ENCODE data around the gene SLC39A9. TPM values are rescaled to one million over a fixed set of nuclear protein-coding genes. Genes with fewer than 3 reads are reported as not detected.
A peak's percentile ranks its signal among the peaks of the same experiment; 100 is the strongest.

SLC39A9 gene
- total RNA-seq, 2 donors from 2014 or later = 43.9 to 61.1 TPM

- Mint-ChIP-seq H3K27ac (no peak overlapping the region), H3K4me1 (peaks cover 11% of the 10 kb centered on the region), H3K9me3 (no peaks in the 10 kb centered on the region), H3K36me3 (ENCODE audit: low read depth) (peaks cover 88% of the 10 kb centered on the region), H3K27me3 (no peaks in the 10 kb centered on the region), H3K4me3 (no peak overlapping the region)
- no peak for ATAC-seq (replicated peaks)
These were observed 29.1 kb downstream of the SLC39A9 start for GRCh38 chr14:69427596-69427995.

GRCh38 chr14:69428289-69428998 lies 30.0 kb downstream of the SLC39A9 start:
- Mint-ChIP-seq H3K27ac (no peak overlapping the region), H3K27me3 (no peaks in the 10 kb centered on the region), H3K9me3 (no peaks in the 10 kb centered on the region), H3K4me1 (peaks cover 11% of the 10 kb centered on the region), H3K4me3 (no peak overlapping the region), H3K36me3 (ENCODE audit: low read depth) (peaks cover 84% of the 10 kb centered on the region)
- no peak for ATAC-seq (replicated peaks)

DNA sequence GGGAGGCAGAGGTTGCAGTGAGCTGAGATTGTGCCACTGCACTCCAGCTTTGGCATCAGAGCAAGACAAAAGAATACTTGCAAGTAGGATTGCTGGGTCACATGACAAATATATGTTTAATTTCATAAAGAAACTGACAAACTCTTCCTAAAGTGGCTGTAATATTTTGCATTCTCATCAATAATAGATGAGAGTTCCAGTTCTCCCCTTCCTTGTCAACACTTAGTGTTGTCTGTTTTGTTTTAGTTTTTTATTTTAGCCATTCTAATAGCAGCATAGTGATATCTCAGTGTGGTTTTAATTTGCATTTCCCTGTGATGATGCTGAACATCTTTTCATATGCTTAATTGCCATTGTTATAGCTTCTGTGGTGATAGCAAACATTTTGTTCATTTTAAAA lies 31.2 kb downstream of the SLC39A9 start:
- Mint-ChIP-seq H3K36me3 (ENCODE audit: low read depth) (peaks cover 73% of the 10 kb centered on the region), H3K27ac (peak overlapping the region; percentile 32), H3K27me3 (no peaks in the 10 kb centered on the region), H3K9me3 (no peaks in the 10 kb centered on the region), H3K4me3 (no peak overlapping the region), H3K4me1 (peaks cover 12% of the 10 kb centered on the region)
- ATAC-seq (replicated peaks) = no peak

DNA sequence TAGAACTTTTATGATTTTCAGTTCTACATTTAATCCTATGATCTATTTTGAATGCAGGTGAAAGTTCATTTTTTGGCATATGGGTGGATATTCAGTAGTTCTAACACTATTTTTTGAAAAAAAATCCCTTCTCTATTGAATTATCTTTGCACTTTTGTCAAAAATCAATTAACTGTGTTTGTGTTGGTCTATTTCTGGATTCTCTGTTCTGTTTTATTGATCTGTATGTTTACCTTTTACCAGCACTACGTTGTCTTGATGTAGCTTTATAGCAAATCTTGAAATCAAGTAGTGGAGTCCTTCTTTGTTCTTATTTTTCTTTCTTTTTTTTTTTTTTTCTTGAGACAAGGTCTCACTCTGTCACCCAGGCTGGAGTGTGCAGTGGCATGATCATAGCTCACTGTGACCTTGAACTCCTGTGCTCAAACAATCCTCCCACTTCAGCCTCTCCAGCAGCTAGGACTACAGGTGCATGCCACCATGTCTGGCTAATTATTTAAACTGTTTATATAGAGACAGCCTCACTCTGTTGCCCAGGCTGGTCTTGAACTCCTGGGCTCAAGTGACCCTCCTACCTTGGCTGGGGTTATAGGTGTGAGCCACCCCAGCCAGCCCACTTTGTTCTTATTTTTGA lies 31.9 kb downstream of the SLC39A9 start:
- Mint-ChIP-seq H3K27ac (no peak overlapping the region), H3K4me1 (peaks cover 17% of the 10 kb centered on the region), H3K27me3 (no peaks in the 10 kb centered on the region), H3K9me3 (no peaks in the 10 kb centered on the region), H3K4me3 (no peak overlapping the region), H3K36me3 (ENCODE audit: low read depth) (peaks cover 69% of the 10 kb centered on the region)
- no peak for ATAC-seq (replicated peaks)

DNA sequence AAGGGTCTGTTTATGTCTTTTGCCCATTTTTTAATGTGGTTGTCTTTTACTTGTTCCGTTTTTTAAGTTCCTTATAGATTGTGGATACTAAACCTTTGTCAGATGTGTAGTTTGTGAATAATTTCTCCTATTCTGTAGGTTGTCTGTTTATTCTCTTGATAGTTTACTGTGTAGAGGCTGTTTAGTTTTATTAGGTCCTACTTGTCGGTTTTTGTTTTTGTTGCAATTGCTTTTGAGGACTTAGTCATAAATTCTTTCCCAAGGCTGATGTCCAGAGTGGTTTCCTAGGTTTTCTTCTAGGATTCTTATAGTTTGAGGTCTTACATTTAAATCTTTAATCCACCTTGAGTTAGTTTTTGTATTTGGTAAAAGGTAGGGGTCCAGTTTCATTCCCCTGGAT lies 33.9 kb downstream of the SLC39A9 start:
- ATAC-seq (replicated peaks) = no peak
- H3K27ac Mint-ChIP-seq = no peak overlapping the region
- H3K27me3 Mint-ChIP-seq = no peaks in the 10 kb centered on the region
- no peak overlapping the region for H3K4me3 Mint-ChIP-seq
- peaks cover 17% of the 10 kb centered on the region for H3K4me1 Mint-ChIP-seq
- peaks cover 50% of the 10 kb centered on the region for H3K36me3 Mint-ChIP-seq (ENCODE audit: low read depth)
- H3K9me3 Mint-ChIP-seq = no peaks in the 10 kb centered on the region

DNA sequence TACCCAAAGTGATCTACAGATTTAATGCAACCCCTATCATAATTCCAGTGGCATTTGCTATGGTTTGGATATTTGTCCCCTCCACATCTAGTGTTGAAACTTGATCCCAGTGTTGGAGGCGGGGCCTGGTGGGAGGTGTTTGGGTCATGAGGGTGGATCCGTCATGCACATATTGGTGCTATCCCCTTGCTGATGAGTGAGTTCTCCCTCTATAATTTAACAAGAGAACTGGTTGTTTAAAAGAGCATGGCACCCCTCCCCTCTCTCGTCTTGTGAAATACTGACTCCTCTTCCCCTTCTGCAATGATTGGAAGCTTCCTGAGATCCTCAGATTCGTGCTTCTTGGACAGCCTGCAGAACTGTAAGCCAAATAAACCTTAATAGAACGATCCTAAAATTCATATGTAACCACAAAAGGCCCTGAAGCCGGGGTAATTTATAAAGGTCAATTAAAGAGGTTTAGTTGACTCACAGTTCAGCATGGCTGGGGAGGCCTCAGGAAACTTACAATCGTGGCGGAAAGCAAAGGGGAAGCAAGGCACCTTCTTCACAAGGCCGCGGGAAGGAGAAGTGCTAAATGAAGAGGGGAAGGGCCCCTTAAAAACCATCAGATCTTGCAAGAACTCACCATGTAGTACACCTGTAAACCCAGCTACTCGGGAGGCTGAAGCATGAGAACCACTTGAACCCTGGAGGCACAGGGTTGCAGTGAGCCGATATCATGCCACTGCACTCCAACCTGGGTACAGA lies 41.2 kb downstream of the SLC39A9 start:
- no peak for ATAC-seq (replicated peaks)
- peaks cover 9% of the 10 kb centered on the region for H3K4me1 Mint-ChIP-seq
- H3K27ac Mint-ChIP-seq = no peak overlapping the region
- H3K36me3 Mint-ChIP-seq (ENCODE audit: low read depth) = peaks cover 45% of the 10 kb centered on the region
- H3K4me3 Mint-ChIP-seq = no peak overlapping the region
- H3K27me3 Mint-ChIP-seq = no peaks in the 10 kb centered on the region
- no peaks in the 10 kb centered on the region for H3K9me3 Mint-ChIP-seq

DNA sequence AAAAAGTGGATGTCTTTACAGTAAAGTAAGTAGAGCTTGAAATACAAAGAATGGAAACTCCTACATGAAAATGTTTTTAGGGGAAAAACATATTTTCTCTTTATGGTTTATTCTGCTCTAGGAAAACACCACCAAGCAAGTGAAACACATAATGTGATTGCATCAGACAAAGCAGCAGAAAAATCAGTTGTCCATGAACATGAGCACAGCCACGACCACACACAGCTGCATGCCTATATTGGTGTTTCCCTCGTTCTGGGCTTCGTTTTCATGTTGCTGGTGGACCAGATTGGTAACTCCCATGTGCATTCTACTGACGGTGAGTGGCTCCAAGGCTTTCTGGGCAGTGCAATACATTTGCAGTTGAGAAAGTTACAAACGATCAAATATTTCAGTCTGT lies 43.5 kb downstream of the SLC39A9 start:
- H3K4me3 Mint-ChIP-seq = no peak overlapping the region
- peaks cover 63% of the 10 kb centered on the region for H3K36me3 Mint-ChIP-seq (ENCODE audit: low read depth)
- no peak overlapping the region for H3K27ac Mint-ChIP-seq
- no peaks in the 10 kb centered on the region for H3K9me3 Mint-ChIP-seq
- ATAC-seq (replicated peaks) = no peak
- H3K27me3 Mint-ChIP-seq = no peaks in the 10 kb centered on the region
- peaks cover 4% of the 10 kb centered on the region for H3K4me1 Mint-ChIP-seq

GRCh38 chr14:69443296-69443805 lies 44.9 kb downstream of the SLC39A9 start:
- Mint-ChIP-seq H3K36me3 (ENCODE audit: low read depth) (peaks cover 71% of the 10 kb centered on the region), H3K27ac (no peak overlapping the region), H3K4me1 (peaks cover 4% of the 10 kb centered on the region), H3K27me3 (no peaks in the 10 kb centered on the region), H3K9me3 (no peaks in the 10 kb centered on the region), H3K4me3 (no peak overlapping the region)
- ATAC-seq (replicated peaks) = no peak

- Mint-ChIP-seq H3K4me3 (no peak overlapping the region), H3K27me3 (no peaks in the 10 kb centered on the region), H3K9me3 (no peaks in the 10 kb centered on the region), H3K4me1 (no peaks in the 10 kb centered on the region), H3K36me3 (ENCODE audit: low read depth) (peaks cover 57% of the 10 kb centered on the region), H3K27ac (no peak overlapping the region)
- ATAC-seq (replicated peaks) = no peak
These were observed 50.7 kb downstream of the SLC39A9 start for GRCh38 chr14:69449216-69449615.

DNA sequence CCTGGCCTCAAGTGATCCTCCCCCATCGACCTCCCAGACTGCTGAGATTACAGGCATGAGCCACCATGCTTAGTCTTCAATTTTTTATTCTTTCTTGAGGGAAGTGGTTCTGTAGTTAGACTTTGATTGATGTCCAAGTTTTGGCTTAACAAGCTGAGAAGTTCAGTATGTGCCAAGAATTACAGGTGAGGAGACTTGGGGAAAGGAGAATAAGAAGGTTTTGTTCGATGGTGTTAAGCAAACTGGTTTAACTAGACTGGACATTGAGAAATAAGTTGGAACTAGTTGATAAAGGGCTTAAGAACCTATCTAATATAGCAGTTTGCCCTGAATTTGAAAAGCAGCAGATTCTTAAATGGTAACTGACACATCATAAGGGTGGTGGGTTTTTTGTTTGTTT lies 53.4 kb downstream of the SLC39A9 start:
- no peak overlapping the region for H3K4me3 Mint-ChIP-seq

DNA sequence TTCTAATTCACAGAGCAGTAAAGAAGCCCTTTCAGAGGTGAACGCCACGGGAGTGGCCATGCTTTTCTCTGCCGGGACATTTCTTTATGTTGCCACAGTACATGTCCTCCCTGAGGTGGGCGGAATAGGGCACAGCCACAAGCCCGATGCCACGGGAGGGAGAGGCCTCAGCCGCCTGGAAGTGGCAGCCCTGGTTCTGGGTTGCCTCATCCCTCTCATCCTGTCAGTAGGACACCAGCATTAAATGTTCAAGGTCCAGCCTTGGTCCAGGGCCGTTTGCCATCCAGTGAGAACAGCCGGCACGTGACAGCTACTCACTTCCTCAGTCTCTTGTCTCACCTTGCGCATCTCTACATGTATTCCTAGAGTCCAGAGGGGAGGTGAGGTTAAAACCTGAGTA lies 59.9 kb downstream of the SLC39A9 start:
- Mint-ChIP-seq H3K4me1 (no peaks in the 10 kb centered on the region), H3K36me3 (ENCODE audit: low read depth) (peaks cover 84% of the 10 kb centered on the region)
- no peak for ATAC-seq (replicated peaks)

More for the DNA sequence above, 53.4 kb downstream of the SLC39A9 start:
- no peak for ATAC-seq (replicated peaks)
- Mint-ChIP-seq H3K4me1 (no peaks in the 10 kb centered on the region), H3K27ac (no peak overlapping the region), H3K36me3 (ENCODE audit: low read depth) (peaks cover 58% of the 10 kb centered on the region), H3K9me3 (no peaks in the 10 kb centered on the region), H3K27me3 (no peaks in the 10 kb centered on the region)

GRCh38 chr14:69459122-69459521 lies 60.6 kb downstream of the SLC39A9 start:
- H3K9me3 Mint-ChIP-seq = no peaks in the 10 kb centered on the region
- no peaks in the 10 kb centered on the region for H3K4me1 Mint-ChIP-seq
- ATAC-seq (replicated peaks) = no peak
- H3K27ac Mint-ChIP-seq = no peak overlapping the region
- H3K4me3 Mint-ChIP-seq = no peak overlapping the region
- H3K27me3 Mint-ChIP-seq = no peaks in the 10 kb centered on the region
- peaks cover 76% of the 10 kb centered on the region for H3K36me3 Mint-ChIP-seq (ENCODE audit: low read depth)

More for the DNA sequence above, 59.9 kb downstream of the SLC39A9 start:
- no peak overlapping the region for H3K27ac Mint-ChIP-seq
- H3K9me3 Mint-ChIP-seq = no peaks in the 10 kb centered on the region
- no peaks in the 10 kb centered on the region for H3K27me3 Mint-ChIP-seq
- H3K4me3 Mint-ChIP-seq = no peak overlapping the region

DNA sequence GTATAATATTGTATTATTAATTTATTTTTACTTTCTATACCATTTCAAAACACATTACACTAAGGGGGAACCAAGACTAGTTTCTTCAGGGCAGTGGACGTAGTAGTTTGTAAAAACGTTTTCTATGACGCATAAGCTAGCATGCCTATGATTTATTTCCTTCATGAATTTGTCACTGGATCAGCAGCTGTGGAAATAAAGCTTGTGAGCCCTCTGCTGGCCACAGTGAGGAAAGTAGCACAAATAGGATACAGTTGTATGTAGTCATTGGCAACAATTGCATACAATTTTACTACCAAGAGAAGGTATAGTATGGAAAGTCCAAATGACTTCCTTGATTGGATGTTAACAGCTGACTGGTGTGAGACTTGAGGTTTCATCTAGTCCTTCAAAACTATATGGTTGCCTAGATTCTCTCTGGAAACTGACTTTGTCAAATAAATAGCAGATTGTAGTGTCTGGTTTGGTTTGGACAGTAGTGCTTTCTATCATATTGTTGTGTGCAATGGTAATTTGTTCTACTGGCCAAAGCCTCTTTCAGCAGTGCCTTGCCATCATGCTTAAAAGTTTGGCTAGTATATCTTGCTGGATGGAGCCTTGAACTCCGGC lies 61.7 kb downstream of the SLC39A9 start:
- Mint-ChIP-seq H3K4me3 (no peak overlapping the region), H3K36me3 (ENCODE audit: low read depth) (peaks cover 65% of the 10 kb centered on the region), H3K27me3 (no peaks in the 10 kb centered on the region), H3K9me3 (no peaks in the 10 kb centered on the region), H3K27ac (no peak overlapping the region), H3K4me1 (no peaks in the 10 kb centered on the region)
- peak; percentile 88 for ATAC-seq (replicated peaks)

DNA sequence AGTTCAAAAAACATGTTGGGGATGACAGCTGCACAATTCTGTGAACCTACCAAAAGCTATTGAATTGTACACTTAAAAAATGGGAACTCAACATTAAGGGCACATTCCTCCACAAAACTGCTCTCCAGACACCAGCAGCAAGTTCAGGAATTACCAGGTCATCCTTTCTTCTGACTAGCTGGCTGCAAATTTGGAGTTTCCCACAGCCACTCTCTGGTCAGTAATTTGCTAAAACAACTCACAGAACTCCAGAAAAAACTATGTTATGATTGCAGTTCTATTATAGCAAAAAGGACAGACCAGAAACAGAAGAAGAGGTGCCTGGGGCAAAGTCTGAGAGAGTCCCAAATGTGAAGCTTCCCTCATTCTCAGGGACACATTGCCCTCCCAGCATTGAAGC lies 65.9 kb downstream of the SLC39A9 start:
- H3K4me1 Mint-ChIP-seq = no peaks in the 10 kb centered on the region
- no peaks in the 10 kb centered on the region for H3K27me3 Mint-ChIP-seq
- no peak for ATAC-seq (replicated peaks)
- no peak overlapping the region for H3K27ac Mint-ChIP-seq
- no peaks in the 10 kb centered on the region for H3K9me3 Mint-ChIP-seq
- H3K36me3 Mint-ChIP-seq (ENCODE audit: low read depth) = peaks cover 24% of the 10 kb centered on the region
- H3K4me3 Mint-ChIP-seq = no peak overlapping the region

Data from activated T-helper 17 cell treated with anti-CD3 and anti-CD28 coated beads, Interleukin-2, amount 50 U/mL, for 72 hours (primary cell).